ENCODE measurements around the gene TBL1X. TPM values are rescaled to one million over a fixed set of nuclear protein-coding genes. Genes with fewer than 3 reads are reported as not detected.

The TBL1X gene
- total RNA-seq, 6 experiments from 2014 or later = 34.4 to 53.2 (median 44.9) TPM

- Mint-ChIP-seq H3K4me3 (peak within 1 kb of the TSS; percentile 60; the same call in 1 of the 2 replicates), H3K36me3 (ENCODE audit: low read depth) (no peaks in the 10 kb centered on the region), H3K4me1 (ENCODE audit: low read depth) (no peaks in the 10 kb centered on the region), H3K27ac (no peak within 1 kb of the TSS), H3K27me3 (ENCODE audit: insufficient read depth) (peaks cover 24% of the 10 kb centered on the region), H3K9me3 (no peaks in the 10 kb centered on the region)
- no peak for DNase-seq
- no peak for TF ChIP-seq CTCF (IDR thresholded peaks at IDR 0.05)
Observed at GRCh38 chrX:9785944-9786797, 321.3 kb downstream of the TBL1X start, which contains the start of gene SHROOM2. Gene SHROOM2 (plus strand): TSS chrX:9786429. CDS start chrX:9786546, 117 bp downstream.

DNA sequence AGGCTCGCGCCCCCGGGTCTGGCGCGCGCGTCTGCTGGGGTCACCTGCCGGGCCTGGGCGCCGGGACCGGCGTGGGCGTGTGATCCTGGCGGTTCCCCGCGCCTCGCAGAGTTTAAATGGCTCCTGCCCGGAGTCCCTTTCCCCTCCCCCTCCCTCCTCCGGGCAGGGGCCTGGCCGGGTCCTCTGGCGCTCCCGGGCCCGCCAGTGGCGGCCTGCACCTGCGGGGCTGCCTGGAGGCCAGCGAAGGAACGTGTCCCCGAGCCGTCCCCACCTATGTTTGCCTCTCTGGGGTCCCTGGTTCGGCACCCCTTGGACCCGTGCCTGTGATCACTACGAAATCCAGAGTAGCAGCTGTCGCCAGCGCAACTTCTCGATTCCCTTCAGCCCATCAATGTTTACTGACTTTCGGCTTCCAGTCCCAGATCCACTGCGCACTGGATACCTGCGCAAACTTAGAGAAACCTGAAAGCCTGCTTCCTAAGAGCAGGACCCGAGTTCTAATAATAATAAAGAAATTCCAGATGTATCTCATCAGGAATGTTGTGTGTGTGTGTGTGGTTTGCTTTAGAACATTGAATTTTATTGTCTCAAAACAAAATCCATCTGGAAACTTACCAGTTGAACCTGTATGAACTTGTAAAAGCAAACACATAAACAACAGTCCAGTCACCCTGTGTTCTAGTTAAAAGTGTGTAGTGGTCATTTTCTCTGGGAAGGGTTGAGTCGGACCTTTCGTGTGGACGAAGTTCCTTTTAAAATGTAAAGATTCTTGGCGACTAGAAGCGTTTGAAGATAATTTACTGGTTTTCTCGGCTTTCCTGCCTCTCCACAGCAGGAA, 322.2 kb downstream of the TBL1X start:
- H3K4me1 Mint-ChIP-seq (ENCODE audit: low read depth) = no peaks in the 10 kb centered on the region
- H3K27me3 Mint-ChIP-seq (ENCODE audit: insufficient read depth) = peaks cover 26% of the 10 kb centered on the region

GRCh38 chrX:9788911-9789310, 324.1 kb downstream of the TBL1X start:
- Mint-ChIP-seq H3K27me3 (ENCODE audit: insufficient read depth) (peaks cover 26% of the 10 kb centered on the region), H3K4me1 (ENCODE audit: low read depth) (no peaks in the 10 kb centered on the region), H3K4me3 (no peak overlapping the region), H3K27ac (no peak overlapping the region), H3K36me3 (ENCODE audit: low read depth) (no peaks in the 10 kb centered on the region), H3K9me3 (no peaks in the 10 kb centered on the region)
- no peak for DNase-seq
- no peak for TF ChIP-seq CTCF (IDR thresholded peaks at IDR 0.05)

More for the DNA sequence above, 322.2 kb downstream of the TBL1X start:
- Mint-ChIP-seq H3K9me3 (no peaks in the 10 kb centered on the region), H3K4me3 (peak overlapping the region; percentile 60; the same call in 1 of the 2 replicates), H3K36me3 (ENCODE audit: low read depth) (no peaks in the 10 kb centered on the region), H3K27ac (no peak overlapping the region)
- no peak for DNase-seq
- no peak for TF ChIP-seq CTCF (IDR thresholded peaks at IDR 0.05)

GRCh38 chrX:9789555-9789954, 324.7 kb downstream of the TBL1X start:
- DNase-seq = no peak
- Mint-ChIP-seq H3K27me3 (ENCODE audit: insufficient read depth) (peaks cover 26% of the 10 kb centered on the region), H3K4me3 (no peak overlapping the region), H3K27ac (no peak overlapping the region), H3K4me1 (ENCODE audit: low read depth) (no peaks in the 10 kb centered on the region), H3K9me3 (no peaks in the 10 kb centered on the region), H3K36me3 (ENCODE audit: low read depth) (no peaks in the 10 kb centered on the region)
- no peak for TF ChIP-seq CTCF (IDR thresholded peaks at IDR 0.05)
